Glomerular visceral epithelial cell (primary cell): ENCODE data around the gene ATOH8.

Experiments
- DNase-seq: peaks from one replicate; pipeline ENCODE4 v3.0.0-alpha.2; 2016; ENCODE audit errors: extremely low spot score

Gene ATOH8

DNA sequence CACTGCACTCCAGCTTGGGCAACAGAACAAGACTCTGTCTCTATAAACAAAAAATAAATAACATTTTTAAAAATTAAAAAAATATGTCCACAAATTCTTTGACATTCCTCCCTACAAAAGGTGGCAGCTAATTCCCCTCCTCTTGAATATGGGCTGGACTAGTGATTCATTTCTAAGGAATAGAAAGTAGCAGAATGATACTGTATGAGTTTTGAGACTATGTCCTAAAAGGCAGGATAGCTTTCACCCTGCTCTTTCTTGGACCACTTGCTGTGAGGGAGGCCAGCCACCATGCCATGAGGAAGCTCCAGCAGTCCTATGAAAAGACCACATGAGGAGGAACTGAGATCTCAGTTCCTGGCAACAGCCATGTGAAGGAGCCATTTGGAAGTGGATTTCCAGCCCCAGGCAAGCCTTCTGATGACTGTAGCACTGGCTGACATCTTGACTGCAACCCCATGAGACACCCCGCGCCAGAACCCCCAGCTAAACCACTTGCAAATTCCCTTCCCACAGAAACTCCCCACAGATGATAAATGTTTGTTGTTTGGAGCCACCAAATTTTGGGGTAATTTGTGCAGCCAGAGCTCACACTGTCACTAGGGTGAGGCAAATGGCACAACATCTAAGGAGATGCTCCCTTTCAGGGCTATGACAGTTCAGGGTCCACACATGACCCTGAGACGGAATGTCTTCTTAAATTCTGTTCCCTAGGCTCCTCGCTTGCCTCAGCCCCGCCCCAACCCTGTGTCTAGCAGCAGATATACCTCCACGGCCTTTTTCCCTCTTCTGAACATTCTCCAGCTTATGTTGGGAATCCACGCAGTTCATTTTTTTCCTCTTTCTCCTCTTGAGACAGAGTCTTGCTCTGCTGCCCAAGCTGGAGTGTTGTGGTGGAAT is 17.1 kb upstream of the ATOH8 start:
- DNase-seq, result no peak

DNA sequence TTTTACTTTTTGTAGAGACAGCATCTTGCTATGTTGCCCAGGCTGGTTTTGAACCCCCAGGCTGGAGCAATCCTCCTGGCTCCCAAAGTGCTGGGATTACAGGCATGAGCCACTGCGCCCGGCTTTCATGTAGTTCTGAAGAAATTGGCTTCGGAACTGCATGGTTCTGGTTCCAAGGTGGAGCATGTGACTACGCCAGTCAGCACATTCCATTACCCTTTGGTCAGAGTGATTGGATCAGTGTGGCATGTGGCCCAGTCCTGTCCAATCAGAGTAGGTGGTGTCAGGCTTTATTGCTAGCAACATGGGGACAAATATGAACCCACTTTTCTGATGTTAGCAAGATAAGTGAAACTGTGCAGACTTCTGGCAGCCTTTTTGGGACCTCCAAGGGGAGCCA is 16.3 kb upstream of the ATOH8 start:
- peak; percentile 60 for DNase-seq

DNA sequence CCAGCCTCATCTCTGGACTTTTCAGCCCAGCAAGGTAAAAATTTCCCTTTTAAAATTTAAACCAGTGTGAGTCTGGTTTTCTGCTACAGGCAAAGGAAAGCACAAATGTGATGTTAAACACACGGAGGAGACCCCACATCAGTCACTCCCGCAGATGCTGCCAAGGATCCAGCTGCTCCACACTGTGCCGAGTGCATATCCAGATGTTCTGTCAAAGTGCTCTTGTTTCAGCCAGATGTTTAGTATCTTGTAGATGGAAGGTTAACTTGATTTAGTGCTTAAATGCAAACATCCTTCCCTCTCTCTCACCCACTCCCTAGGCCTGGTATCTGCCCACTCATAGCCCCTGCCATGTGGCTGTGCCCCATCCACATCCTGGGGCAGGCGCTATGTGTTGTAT is 15.8 kb upstream of the ATOH8 start:
- no peak for DNase-seq

DNA sequence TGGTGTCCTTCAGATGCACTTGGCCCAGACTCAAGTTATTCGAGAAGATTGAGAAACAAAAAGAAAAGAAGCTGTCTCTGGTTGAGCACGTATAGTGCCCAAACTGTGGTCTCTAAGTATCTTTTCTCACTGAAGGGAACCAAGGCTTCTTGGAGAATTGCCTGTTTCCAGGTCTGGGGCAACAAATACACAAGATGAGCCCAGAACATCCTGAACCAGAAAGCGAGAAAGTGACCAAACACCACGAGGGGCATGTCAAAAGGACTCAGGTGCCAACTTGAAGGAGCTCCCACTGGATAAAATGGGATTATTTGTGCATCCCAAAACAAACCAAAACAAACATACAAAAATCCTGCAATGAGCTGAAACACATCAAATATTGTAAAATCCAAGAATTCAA is 13.6 kb upstream of the ATOH8 start:
- DNase-seq, result no peak

DNA sequence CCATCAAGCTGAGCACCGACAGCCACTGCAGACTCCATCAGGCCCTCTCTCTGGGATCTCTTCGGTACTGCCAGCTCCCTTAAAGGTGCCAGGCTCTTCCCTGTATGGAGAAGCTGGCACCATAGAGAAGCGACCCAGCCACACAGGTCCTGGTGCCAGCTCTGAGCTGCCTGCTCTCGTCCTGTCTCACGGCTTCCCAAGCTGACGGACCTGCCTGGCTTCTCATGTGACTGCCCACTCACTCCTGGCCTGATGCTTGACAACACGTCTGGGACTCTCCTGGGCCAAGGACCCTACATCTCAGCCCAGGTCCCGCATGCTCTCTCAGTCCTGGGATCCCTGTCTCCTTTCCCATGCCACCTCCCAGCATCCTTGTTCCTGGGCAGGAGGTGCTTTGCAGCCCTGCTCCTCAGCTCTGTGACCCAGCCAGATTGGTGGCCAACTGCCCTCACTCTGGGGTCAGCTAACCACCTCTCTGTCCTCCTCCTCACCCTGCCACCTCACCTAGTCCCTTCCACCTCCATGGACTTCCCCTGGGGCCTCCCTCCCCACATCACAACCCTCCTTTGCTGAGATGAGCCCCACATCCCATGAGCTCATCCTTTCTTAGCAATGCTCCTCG is 12.5 kb upstream of the ATOH8 start:
- no peak for DNase-seq

DNA sequence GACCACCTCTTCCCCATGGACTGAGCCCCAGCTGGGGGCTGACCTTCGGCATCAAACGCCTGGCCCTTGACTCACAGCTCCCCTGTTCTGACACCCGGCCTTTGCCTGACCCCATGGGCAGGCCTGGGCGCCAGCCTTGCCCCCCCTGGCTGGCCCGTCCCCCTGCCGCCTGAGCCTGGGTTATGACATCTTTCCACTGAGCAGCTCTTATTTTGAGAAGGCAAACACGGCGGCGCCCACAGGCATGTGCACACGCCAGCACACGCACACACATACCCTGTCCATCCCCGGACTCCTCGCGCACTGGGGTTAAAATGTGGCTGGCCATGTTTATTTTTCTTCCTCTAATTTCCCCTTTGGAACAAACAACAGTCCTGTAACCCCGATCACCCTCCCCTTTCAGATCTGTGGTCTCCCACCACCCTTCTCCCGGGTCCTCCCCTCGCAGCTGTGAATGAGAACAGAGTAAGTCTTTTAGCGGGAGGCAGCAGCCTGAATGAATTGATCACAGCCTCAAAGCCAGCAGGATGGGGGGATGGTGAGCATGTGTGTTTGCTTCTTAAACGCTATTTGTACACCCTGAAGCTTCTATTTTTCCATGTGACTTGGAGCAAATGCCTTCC is 11.8 kb upstream of the ATOH8 start:
- peak; percentile 92 for DNase-seq

DNA sequence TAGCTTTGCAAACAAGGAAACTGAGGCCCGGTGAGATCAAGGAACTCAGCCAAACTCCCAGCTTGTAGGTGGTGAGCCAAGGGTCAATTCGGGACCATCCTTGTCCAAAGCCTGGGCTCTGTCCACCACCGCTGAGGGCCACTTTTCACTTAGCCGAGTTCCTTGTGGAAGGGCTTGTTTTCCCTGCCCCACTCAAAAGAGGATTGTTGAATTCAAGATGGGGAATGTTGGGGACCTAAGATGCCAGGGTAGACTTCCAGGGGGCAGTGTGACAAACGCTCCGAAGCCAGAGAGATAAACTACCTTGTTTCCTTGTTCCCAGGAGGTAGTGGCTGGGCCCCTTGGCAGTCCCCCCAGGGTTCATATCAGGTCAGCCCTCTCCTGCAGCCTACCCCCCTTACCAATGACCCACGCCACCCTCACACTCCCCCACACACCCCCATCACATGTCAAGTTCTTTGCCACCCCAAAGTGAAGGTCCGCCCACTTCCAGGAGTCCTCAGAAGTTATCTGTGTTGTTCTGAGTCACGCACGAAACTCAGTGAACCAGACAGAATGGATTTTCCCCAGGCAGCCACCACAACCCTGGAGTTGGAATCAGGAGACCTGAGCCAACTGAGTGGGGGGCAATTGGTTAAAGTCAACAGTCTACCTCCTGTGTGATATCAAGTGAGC is 10.3 kb upstream of the ATOH8 start:
- DNase-seq, result peak; percentile 83

DNA sequence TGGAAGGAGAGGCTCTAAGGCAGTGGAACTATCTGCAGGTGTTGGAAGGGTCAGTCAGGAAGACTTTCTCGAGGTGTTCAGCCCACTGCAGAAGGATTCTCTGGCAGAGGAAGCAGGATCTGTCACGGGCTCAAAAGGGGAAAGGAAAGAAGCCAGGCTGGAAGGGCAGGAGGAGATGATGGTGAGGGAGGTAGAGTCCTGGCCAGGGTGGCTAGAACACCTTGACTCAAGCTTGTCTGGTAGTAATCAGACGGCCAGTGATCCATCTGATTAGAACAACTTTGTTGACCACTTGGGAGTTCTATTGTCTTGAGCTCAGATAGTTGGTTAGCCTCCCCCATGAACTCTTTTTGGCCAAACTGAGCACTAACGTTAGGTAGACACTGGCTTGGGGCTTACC is 9.7 kb upstream of the ATOH8 start:
- no peak for DNase-seq

DNA sequence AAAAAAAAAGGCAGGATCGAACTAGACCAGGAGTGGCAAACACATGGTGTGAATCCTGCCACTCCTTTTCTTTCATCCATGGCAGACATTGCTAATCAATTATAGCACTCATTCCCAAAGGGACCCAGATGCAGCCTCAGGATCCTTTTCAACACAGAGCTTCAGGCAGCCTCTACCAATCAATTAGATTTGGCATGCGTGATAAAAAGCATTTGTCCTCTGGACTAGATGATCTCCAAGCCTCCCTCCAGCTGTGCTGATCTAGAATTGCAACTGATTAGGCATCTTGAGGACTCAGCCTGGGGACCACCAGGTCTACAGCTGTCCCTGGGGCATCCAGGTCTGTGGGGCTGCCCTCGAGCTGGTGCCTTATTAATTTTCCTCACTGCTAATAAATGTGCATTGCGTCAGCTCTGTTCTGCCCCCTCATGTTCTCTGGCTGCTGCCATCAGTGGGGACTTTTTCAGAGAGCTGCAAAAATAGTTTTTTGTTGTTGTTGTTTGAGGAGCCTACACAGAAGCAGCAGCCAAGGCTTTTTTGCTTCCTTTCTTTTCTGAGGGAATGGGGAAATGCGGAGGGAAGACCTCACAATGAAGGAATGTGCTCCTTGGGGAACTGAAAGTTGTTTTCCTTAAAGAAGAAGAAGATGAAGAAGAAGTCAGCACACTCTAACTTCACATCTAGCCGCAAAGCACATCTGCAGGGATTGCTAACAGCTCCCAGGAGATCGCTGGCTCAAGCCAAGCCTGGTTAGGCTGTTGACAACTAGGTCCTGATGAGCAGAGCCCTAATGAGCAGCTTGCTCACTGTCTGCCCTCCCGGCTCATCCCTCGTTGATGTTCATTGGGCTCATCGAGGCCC is 8.8 kb upstream of the ATOH8 start:
- DNase-seq, result peak; percentile 31

DNA sequence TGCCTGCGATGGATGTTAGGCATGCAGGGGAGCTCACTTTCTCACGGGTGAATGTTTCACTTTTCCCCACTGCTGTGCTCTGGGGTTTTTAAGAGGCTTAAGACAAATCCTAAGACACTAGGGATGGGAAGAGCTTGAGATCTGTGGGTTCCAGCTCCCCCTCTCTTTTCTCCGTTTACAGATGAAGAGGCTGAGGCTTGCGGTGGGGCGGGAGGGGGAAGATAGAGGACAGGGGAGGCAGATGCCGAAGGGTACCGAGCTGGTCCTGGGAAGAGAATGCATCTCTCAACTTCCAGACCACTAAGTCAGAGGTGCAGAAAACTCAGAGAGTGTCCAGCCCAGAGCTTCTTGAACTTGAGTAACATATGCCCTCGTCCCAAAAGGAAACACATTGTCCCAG is 8.2 kb upstream of the ATOH8 start:
- DNase-seq, result no peak

DNA sequence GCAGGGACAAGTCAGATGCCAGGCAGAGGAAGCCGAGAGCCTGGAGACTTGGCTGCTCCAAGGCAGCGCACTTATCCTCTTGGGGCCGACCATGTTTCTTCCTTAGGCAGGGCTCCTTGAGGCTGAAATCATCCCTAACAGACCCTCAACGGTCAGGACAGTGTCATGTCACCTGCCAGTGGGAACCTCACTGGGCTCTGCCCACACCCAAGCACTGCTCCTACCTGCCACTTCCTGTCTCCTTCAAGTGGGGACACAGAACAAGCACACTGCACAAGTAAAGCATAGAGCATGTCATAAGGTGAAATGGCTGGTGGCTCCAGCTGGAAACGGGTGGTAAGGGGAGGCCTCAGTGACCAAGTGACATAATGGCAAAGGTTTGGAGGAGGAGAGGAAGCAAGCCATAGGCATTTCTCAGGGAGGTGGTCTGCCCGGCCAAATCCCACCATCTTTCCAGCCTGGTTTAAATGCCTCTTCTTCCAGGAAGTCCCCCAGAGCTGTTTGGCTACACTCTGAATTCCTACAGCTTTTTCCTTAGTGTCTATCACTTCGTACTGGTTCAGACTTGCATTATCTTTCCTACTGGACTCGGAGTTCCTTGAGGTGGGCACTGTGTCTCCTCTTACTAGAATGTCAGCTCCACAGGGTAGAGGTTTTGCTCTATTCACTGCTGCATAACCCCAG is 7.3 kb upstream of the ATOH8 start:
- no peak for DNase-seq

DNA sequence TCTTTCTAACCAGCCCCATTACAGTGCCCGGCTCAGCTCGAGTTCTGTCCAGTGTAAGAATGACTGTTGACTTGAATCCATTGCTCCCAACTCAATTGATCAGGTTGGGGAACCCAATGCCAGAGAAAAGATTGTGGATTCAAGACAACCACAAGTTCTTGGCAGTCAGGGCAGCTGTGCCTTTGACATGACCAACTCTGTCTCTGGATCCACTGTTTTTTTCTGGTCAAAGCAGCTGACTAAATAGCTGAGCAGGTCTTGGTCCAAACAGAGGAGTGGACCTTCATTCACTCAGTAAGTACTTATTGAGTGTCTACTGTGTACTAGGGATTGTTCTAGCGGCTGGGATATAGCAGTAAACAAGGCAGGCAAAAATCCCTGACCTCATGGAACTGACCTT is 6.3 kb upstream of the ATOH8 start:
- DNase-seq, result no peak

DNA sequence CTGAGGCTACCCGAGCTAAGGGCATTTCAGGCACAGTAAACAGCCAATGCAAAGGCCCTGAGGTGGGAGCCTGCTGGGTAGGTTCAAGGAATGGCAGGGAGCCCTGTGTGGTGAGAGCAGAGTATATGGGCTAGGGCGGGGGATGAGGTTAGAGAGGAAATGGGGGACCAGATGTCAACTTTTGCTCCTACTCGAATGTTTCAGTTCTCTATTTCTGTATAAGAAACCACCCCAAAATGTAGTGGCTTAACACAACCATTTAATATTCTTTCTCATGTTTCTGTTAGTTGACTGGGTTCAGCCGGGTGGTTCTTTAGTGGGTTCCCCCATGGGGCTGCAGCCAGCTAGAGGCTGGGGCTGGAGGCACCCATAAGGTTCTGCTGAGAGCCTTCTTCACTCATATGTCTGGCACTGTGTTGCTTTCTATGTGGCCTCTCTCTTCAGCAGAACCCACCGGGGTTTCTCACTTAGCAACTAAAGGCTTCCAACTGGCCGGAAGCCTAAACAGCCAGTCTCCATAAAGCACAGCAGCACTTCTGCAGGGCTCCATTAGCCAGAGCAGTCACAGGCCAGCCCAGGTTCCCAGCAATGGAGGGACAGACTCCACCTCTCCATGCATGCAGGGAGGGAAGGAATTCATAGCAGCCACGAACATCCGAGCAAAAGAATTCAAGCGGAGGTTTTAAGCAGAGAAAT is 5.6 kb upstream of the ATOH8 start:
- no peak for DNase-seq

DNA sequence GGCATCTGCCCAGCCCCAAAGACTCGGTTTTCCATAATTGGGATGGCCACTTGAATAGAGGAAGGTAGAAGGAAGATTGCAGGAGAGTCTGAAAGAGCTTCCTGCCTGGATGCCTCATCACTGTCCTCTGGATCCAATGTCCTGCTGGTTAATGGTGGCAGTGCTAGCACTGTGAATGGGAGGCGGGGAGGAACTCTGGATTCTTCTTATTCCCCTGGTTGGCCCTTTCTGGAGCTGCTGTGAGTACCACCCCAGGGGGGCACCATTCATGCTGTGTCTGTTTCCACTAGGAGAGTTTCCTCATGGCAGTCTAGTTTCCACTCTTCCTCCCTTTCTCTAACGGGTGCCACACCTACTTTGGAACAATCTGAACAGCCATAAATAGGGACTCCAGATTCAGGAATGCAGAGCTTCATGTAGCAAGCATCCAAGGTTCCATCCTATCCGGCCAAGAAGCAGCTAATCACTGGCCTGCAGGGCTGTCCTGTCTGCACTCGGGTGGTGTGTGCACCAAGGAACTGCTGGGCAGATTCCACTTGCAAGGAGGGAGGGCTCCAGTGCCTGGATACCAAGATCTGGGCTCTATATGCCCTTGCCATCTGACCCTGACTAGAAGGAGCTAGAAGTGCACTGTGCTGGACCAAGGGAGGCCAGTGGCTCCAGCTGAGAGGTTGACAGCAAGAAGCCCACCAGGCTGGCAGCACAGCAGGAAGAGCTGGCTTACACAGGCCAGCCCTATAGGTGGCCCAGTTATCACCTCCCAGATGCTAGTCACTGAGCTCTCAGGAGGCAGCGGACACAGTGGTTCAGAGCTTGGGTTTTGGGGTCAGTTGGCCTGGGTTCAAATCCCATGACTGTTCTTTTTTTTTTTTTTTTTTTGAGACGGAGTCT is 4.6 kb upstream of the ATOH8 start:
- no peak for DNase-seq

DNA sequence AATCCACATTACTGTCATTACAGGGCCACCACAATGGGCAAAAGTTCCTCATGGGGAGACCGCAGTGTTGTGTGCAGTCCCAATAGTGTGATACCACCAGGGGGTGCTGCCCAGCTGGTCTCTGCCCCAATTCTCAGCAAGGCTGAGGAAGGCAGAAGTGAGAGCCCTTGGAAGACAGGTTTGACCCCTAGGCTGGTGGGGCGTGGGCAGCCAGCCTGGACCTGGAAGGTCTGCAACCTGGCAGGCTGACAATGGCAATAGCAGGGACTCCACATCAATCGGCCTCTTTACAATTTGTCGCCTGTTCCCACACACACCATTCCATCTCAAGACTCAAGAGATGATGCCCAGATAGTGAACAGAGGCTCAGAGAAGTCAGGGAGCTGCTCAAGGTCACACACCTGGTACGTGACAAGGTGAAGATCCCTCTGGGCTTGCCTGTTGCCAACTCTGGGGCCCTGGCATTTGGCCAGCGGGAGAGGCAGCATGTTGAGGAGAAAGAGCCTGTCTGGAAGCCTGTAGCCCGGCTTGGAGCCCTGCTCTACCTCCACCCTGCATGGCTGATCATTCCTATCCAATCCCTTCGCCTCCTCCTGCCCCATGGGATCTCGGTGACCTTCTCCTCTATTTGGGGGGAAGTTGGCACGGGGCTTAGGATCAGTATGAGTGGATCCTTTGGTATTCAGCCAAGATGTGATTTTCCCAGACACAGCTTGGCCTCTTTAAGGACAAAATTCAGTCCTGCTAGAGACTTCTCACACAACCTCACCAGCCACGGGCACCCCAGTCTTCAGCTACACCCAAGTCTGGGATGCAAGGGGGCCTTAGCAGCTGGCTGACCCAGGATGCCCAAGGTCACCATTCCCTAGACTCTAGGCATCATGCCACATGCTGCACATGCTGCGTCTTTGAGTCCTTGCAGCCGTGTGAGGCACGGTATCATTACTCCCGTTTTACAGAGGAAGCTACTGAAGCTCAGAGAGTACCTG is 2.9 kb upstream of the ATOH8 start:
- peak; percentile 53 for DNase-seq

DNA sequence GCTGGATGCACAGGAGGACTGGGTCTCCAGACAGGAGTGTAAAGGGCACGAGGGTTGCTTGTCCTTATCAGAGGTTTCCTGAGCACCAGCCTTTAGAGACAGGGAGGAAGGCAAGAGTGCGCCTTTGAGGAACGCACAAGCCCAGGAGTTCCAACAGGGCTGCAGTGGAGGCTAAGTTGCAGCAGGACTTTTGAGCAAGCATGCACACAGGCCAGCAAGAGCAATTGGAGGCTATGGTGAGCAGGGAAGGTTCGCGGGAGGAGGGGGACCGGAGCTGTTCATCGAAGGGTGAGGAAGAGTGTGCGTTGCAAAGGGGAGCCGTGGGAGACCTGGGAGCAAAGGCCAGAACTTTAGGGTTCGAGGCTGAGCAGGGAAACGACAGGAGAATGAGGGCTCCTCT is 2.2 kb upstream of the ATOH8 start:
- DNase-seq, result no peak

DNA sequence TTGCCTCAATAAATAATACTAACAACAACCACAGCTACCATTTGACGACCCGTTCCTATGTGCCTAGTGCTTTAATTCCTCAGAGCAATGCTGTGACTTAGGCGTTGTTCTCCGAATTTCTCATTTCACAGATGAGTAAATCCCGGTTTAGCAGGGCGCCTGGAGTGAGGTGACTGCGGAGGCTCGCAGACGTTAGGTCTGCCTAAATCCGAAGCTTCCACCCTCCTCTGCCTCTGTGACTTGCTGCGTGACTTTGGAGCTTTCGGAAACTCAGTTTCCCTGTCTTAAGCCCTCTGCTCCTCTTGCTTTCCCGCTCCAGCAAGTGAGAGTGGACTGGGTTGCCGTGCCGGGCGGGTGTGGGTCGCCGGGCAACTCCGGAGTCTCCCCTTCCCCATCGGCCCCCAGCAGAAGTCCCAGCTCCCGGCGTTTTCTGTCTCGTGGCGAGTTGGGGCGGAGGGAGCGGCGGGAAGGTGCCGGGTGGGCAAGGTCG is 711 bp upstream of the ATOH8 start:
- no peak for DNase-seq
